Activated naive CD8-positive, alpha-beta T cell (primary cell): ENCODE results near the gene RYR3.
"Not testable (repeated sequence)": the region's sequence is repeated elsewhere in the genome, so short reads cannot be mapped to it uniquely, and the experiment has no call there.

Source experiments
- H3K27ac Mint-ChIP-seq: one replicate; pipeline ENCODE4 v1.8.0; 2021; ENCODE audit warnings: mixed read lengths
- H3K27me3 Mint-ChIP-seq: one replicate; pipeline ENCODE4 v1.8.0; 2021; ENCODE audit warnings: mixed read lengths
- H3K36me3 Mint-ChIP-seq: one replicate; pipeline ENCODE4 v1.8.0; 2021; ENCODE audit warnings: mixed read lengths
- H3K4me1 Mint-ChIP-seq: one replicate; pipeline ENCODE4 v1.8.0; 2021; ENCODE audit warnings: low read depth, mixed read lengths
- H3K4me3 Mint-ChIP-seq: one replicate; pipeline ENCODE4 v1.8.0; 2021; ENCODE audit warnings: mild to moderate bottlenecking, mixed read lengths
- H3K9me3 Mint-ChIP-seq: one replicate; pipeline ENCODE4 v1.8.0; 2021; ENCODE audit warnings: low read depth, mixed read lengths

Gene RYR3

GRCh38 chr15:33567652-33568051 lies 256.9 kb downstream of the RYR3 start:
- Mint-ChIP-seq H3K4me1 (no peaks in the 10 kb centered on the region), H3K27me3 (no peaks in the 10 kb centered on the region), H3K4me3 (no peak overlapping the region), H3K36me3 (no peaks in the 10 kb centered on the region), H3K9me3 (peaks cover 5% of the 10 kb centered on the region), H3K27ac (no peak overlapping the region)

- no peak overlapping the region for H3K4me3 Mint-ChIP-seq
- no peaks in the 10 kb centered on the region for H3K27me3 Mint-ChIP-seq
- H3K9me3 Mint-ChIP-seq: peaks cover 5% of the 10 kb centered on the region
- no peaks in the 10 kb centered on the region for H3K36me3 Mint-ChIP-seq
- H3K4me1 Mint-ChIP-seq: no peaks in the 10 kb centered on the region
- no peak overlapping the region for H3K27ac Mint-ChIP-seq
Observed at GRCh38 chr15:33569036-33569435, 258.3 kb downstream of the RYR3 start.

- not testable (repeated sequence) for H3K36me3 Mint-ChIP-seq, H3K4me1 Mint-ChIP-seq, H3K4me3 Mint-ChIP-seq, H3K9me3 Mint-ChIP-seq, H3K27ac Mint-ChIP-seq
- peaks cover 14% of the 10 kb centered on the region for H3K27me3 Mint-ChIP-seq
Observed at GRCh38 chr15:33577911-33578310, 267.1 kb downstream of the RYR3 start.

GRCh38 chr15:33580526-33580925 lies 269.8 kb downstream of the RYR3 start:
- Mint-ChIP-seq H3K4me1 (no peaks in the 10 kb centered on the region), H3K27me3 (peaks cover 4% of the 10 kb centered on the region), H3K36me3 (no peaks in the 10 kb centered on the region), H3K27ac (no peak overlapping the region), H3K4me3 (no peak overlapping the region), H3K9me3 (peaks cover 4% of the 10 kb centered on the region)

GRCh38 chr15:33581032-33581431 lies 270.3 kb downstream of the RYR3 start:
- Mint-ChIP-seq H3K4me3 (no peak overlapping the region), H3K9me3 (no peaks in the 10 kb centered on the region), H3K36me3 (no peaks in the 10 kb centered on the region), H3K27ac (no peak overlapping the region), H3K4me1 (no peaks in the 10 kb centered on the region), H3K27me3 (peaks cover 4% of the 10 kb centered on the region)

- H3K27ac Mint-ChIP-seq: no peak overlapping the region
- H3K27me3 Mint-ChIP-seq: peaks cover 3% of the 10 kb centered on the region
- no peak overlapping the region for H3K4me3 Mint-ChIP-seq
- H3K9me3 Mint-ChIP-seq: no peaks in the 10 kb centered on the region
- no peaks in the 10 kb centered on the region for H3K36me3 Mint-ChIP-seq
- H3K4me1 Mint-ChIP-seq: no peaks in the 10 kb centered on the region
Observed at GRCh38 chr15:33584797-33585196, 274.0 kb downstream of the RYR3 start.

GRCh38 chr15:33586786-33587697 lies 276.3 kb downstream of the RYR3 start:
- no peaks in the 10 kb centered on the region for H3K4me1 Mint-ChIP-seq
- H3K4me3 Mint-ChIP-seq: no peak overlapping the region
- H3K9me3 Mint-ChIP-seq: no peaks in the 10 kb centered on the region
- H3K27me3 Mint-ChIP-seq: peaks cover 4% of the 10 kb centered on the region
- H3K27ac Mint-ChIP-seq: no peak overlapping the region
- no peaks in the 10 kb centered on the region for H3K36me3 Mint-ChIP-seq

- H3K9me3 Mint-ChIP-seq: no peaks in the 10 kb centered on the region
- no peak overlapping the region for H3K27ac Mint-ChIP-seq
- no peaks in the 10 kb centered on the region for H3K4me1 Mint-ChIP-seq
- H3K4me3 Mint-ChIP-seq: no peak overlapping the region
- H3K27me3 Mint-ChIP-seq: peaks cover 9% of the 10 kb centered on the region
- H3K36me3 Mint-ChIP-seq: no peaks in the 10 kb centered on the region
Observed at GRCh38 chr15:33587773-33588172, 277.0 kb downstream of the RYR3 start.

- Mint-ChIP-seq H3K27ac (no peak overlapping the region), H3K4me3 (no peak overlapping the region), H3K9me3 (peaks cover 6% of the 10 kb centered on the region), H3K27me3 (peaks cover 9% of the 10 kb centered on the region), H3K4me1 (no peaks in the 10 kb centered on the region), H3K36me3 (no peaks in the 10 kb centered on the region)
Observed at GRCh38 chr15:33592864-33593263, 282.1 kb downstream of the RYR3 start.

- not testable (repeated sequence) for H3K27ac Mint-ChIP-seq, H3K36me3 Mint-ChIP-seq, H3K4me3 Mint-ChIP-seq, H3K9me3 Mint-ChIP-seq, H3K4me1 Mint-ChIP-seq, H3K27me3 Mint-ChIP-seq
Observed at GRCh38 chr15:33598382-33598781, 287.6 kb downstream of the RYR3 start.

- Mint-ChIP-seq H3K4me1 (no peaks in the 10 kb centered on the region), H3K27ac (no peak overlapping the region), H3K27me3 (peaks cover 6% of the 10 kb centered on the region), H3K9me3 (peaks cover 3% of the 10 kb centered on the region), H3K36me3 (no peaks in the 10 kb centered on the region), H3K4me3 (no peak overlapping the region)
Observed at GRCh38 chr15:33600212-33600611, 289.4 kb downstream of the RYR3 start.

GRCh38 chr15:33601461-33601860 lies 290.7 kb downstream of the RYR3 start:
- Mint-ChIP-seq H3K36me3 (no peaks in the 10 kb centered on the region), H3K27me3 (peaks cover 6% of the 10 kb centered on the region), H3K4me1 (no peaks in the 10 kb centered on the region), H3K27ac (no peak overlapping the region), H3K9me3 (no peaks in the 10 kb centered on the region), H3K4me3 (no peak overlapping the region)

- Mint-ChIP-seq H3K4me1 (no peaks in the 10 kb centered on the region), H3K27ac (no peak overlapping the region), H3K4me3 (no peak overlapping the region), H3K9me3 (no peaks in the 10 kb centered on the region), H3K27me3 (peaks cover 6% of the 10 kb centered on the region), H3K36me3 (no peaks in the 10 kb centered on the region)
Observed at GRCh38 chr15:33608714-33609113, 297.9 kb downstream of the RYR3 start.

GRCh38 chr15:33612721-33613304 lies 302.0 kb downstream of the RYR3 start:
- H3K27me3 Mint-ChIP-seq: peaks cover 9% of the 10 kb centered on the region
- no peaks in the 10 kb centered on the region for H3K4me1 Mint-ChIP-seq
- no peak overlapping the region for H3K27ac Mint-ChIP-seq
- no peaks in the 10 kb centered on the region for H3K9me3 Mint-ChIP-seq
- H3K36me3 Mint-ChIP-seq: no peaks in the 10 kb centered on the region
- no peak overlapping the region for H3K4me3 Mint-ChIP-seq

- H3K27ac Mint-ChIP-seq: no peak overlapping the region
- H3K27me3 Mint-ChIP-seq: peaks cover 9% of the 10 kb centered on the region
- no peaks in the 10 kb centered on the region for H3K36me3 Mint-ChIP-seq
- no peak overlapping the region for H3K4me3 Mint-ChIP-seq
- H3K9me3 Mint-ChIP-seq: no peaks in the 10 kb centered on the region
- no peaks in the 10 kb centered on the region for H3K4me1 Mint-ChIP-seq
Observed at GRCh38 chr15:33616475-33616874, 305.7 kb downstream of the RYR3 start.

- Mint-ChIP-seq H3K9me3 (no peaks in the 10 kb centered on the region), H3K4me3 (no peak overlapping the region), H3K4me1 (no peaks in the 10 kb centered on the region), H3K27ac (no peak overlapping the region), H3K36me3 (no peaks in the 10 kb centered on the region), H3K27me3 (peaks cover 16% of the 10 kb centered on the region)
Observed at GRCh38 chr15:33618350-33618749, 307.6 kb downstream of the RYR3 start.
